IPS-20b (cell line): ENCODE results near the gene QTRT2.

Source experiments
- H3K27ac ChIP-seq: one replicate; pipeline ENCODE4 v1.5.1; 2013; ENCODE audit warnings: low read length
- H3K27me3 ChIP-seq: 2 replicates; pipeline ENCODE4 v1.6.1; 2013; ENCODE audit warnings: mild to moderate bottlenecking, low read length, inconsistent platforms; ENCODE audit not compliant: insufficient read depth
- H3K36me3 ChIP-seq: 2 replicates; pipeline ENCODE4 v1.6.1; 2013; ENCODE audit warnings: low read depth, mild to moderate bottlenecking, inconsistent platforms, low read length, moderate library complexity; ENCODE audit not compliant: insufficient read depth
- H3K4me1 ChIP-seq: 2 replicates; pipeline ENCODE4 v1.6.1; 2013; ENCODE audit warnings: mild to moderate bottlenecking, control low read depth, inconsistent platforms, low read length, moderate library complexity; ENCODE audit not compliant: insufficient read depth
- H3K4me3 ChIP-seq: 2 replicates; pipeline ENCODE4 v1.5.1; 2013; ENCODE audit warnings: mild to moderate bottlenecking, low read length, inconsistent platforms
- H3K9ac ChIP-seq: 2 replicates; pipeline ENCODE4 v1.6.1; 2013; ENCODE audit warnings: low read depth, mild to moderate bottlenecking, inconsistent platforms, low read length, moderate library complexity
- H3K9me3 ChIP-seq: 2 replicates; pipeline ENCODE4 v1.6.1; 2013; ENCODE audit warnings: mild to moderate bottlenecking, low read depth, low read length, inconsistent platforms; ENCODE audit not compliant: insufficient read depth

The QTRT2 gene

GRCh38 chr3:114104414-114104813 lies 47.9 kb downstream of the QTRT2 start:
- Histone ChIP-seq H3K4me3 (no peak overlapping the region), H3K27me3 (no peaks in the 10 kb centered on the region), H3K36me3 (no peaks in the 10 kb centered on the region), H3K27ac (no peak overlapping the region), H3K9ac (no peak overlapping the region), H3K4me1 (peaks cover 2% of the 10 kb centered on the region; the same call in 1 of the 2 replicates), H3K9me3 (no peaks in the 10 kb centered on the region)

GRCh38 chr3:114108137-114108536 lies 51.6 kb downstream of the QTRT2 start:
- peaks cover 13% of the 10 kb centered on the region; the same call in 1 of the 2 replicates for H3K4me1 ChIP-seq
- H3K4me3 ChIP-seq: no peak overlapping the region

GRCh38 chr3:114110439-114110838 lies 53.9 kb downstream of the QTRT2 start:
- no peak overlapping the region for H3K9ac ChIP-seq
- H3K9me3 ChIP-seq: no peaks in the 10 kb centered on the region
- no peak overlapping the region for H3K4me3 ChIP-seq
- H3K4me1 ChIP-seq: peaks cover 12% of the 10 kb centered on the region; the same call in 1 of the 2 replicates
- no peaks in the 10 kb centered on the region for H3K27me3 ChIP-seq
- no peak overlapping the region for H3K27ac ChIP-seq
- no peaks in the 10 kb centered on the region for H3K36me3 ChIP-seq

More at GRCh38 chr3:114108137-114108536, 51.6 kb downstream of the QTRT2 start:
- H3K36me3 ChIP-seq: no peaks in the 10 kb centered on the region
- H3K27ac ChIP-seq: no peak overlapping the region
- no peaks in the 10 kb centered on the region for H3K9me3 ChIP-seq
- H3K9ac ChIP-seq: no peak overlapping the region
- H3K27me3 ChIP-seq: no peaks in the 10 kb centered on the region

- no peak overlapping the region for H3K9ac ChIP-seq
- H3K9me3 ChIP-seq: no peaks in the 10 kb centered on the region
- H3K4me1 ChIP-seq: peaks cover 12% of the 10 kb centered on the region; the same call in 1 of the 2 replicates
- no peak overlapping the region for H3K4me3 ChIP-seq
- no peaks in the 10 kb centered on the region for H3K27me3 ChIP-seq
- H3K36me3 ChIP-seq: no peaks in the 10 kb centered on the region
- H3K27ac ChIP-seq: no peak overlapping the region
Observed at GRCh38 chr3:114111060-114111770, 54.7 kb downstream of the QTRT2 start.

GRCh38 chr3:114112696-114113095 lies 56.2 kb downstream of the QTRT2 start:
- Histone ChIP-seq H3K9me3 (no peaks in the 10 kb centered on the region), H3K4me3 (no peak overlapping the region), H3K4me1 (peaks cover 12% of the 10 kb centered on the region; the same call in 1 of the 2 replicates), H3K36me3 (no peaks in the 10 kb centered on the region), H3K9ac (no peak overlapping the region), H3K27ac (no peak overlapping the region), H3K27me3 (no peaks in the 10 kb centered on the region)

GRCh38 chr3:114114719-114115118 lies 58.2 kb downstream of the QTRT2 start:
- no peaks in the 10 kb centered on the region for H3K27me3 ChIP-seq
- H3K4me3 ChIP-seq: no peak overlapping the region
- no peaks in the 10 kb centered on the region for H3K36me3 ChIP-seq
- peaks cover 12% of the 10 kb centered on the region; the same call in 1 of the 2 replicates for H3K4me1 ChIP-seq
- H3K27ac ChIP-seq: no peak overlapping the region
- H3K9me3 ChIP-seq: no peaks in the 10 kb centered on the region
- H3K9ac ChIP-seq: no peak overlapping the region

GRCh38 chr3:114115143-114115542 lies 58.6 kb downstream of the QTRT2 start:
- Histone ChIP-seq H3K27ac (no peak overlapping the region), H3K9me3 (no peaks in the 10 kb centered on the region), H3K36me3 (no peaks in the 10 kb centered on the region), H3K4me3 (no peak overlapping the region), H3K9ac (no peak overlapping the region), H3K27me3 (no peaks in the 10 kb centered on the region), H3K4me1 (peaks cover 11% of the 10 kb centered on the region; the same call in 1 of the 2 replicates)

GRCh38 chr3:114119776-114120175 lies 63.2 kb downstream of the QTRT2 start:
- peaks cover 5% of the 10 kb centered on the region; the same call in 1 of the 2 replicates for H3K4me1 ChIP-seq
- no peak overlapping the region for H3K4me3 ChIP-seq
- no peaks in the 10 kb centered on the region for H3K36me3 ChIP-seq
- H3K27me3 ChIP-seq: no peaks in the 10 kb centered on the region
- H3K9ac ChIP-seq: no peak overlapping the region
- H3K9me3 ChIP-seq: no peaks in the 10 kb centered on the region
- H3K27ac ChIP-seq: no peak overlapping the region

- peaks cover 5% of the 10 kb centered on the region; the same call in 1 of the 2 replicates for H3K4me1 ChIP-seq
- no peak overlapping the region for H3K9ac ChIP-seq
- H3K27ac ChIP-seq: no peak overlapping the region
- H3K4me3 ChIP-seq: no peak overlapping the region
- H3K9me3 ChIP-seq: no peaks in the 10 kb centered on the region
- no peaks in the 10 kb centered on the region for H3K36me3 ChIP-seq
- no peaks in the 10 kb centered on the region for H3K27me3 ChIP-seq
Observed at GRCh38 chr3:114120211-114120610, 63.7 kb downstream of the QTRT2 start.

GRCh38 chr3:114122027-114122709 lies 65.6 kb downstream of the QTRT2 start:
- Histone ChIP-seq H3K27me3 (no peaks in the 10 kb centered on the region), H3K9ac (no peak overlapping the region), H3K4me3 (no peak overlapping the region), H3K9me3 (no peaks in the 10 kb centered on the region), H3K27ac (no peak overlapping the region), H3K4me1 (peaks cover 5% of the 10 kb centered on the region; the same call in 1 of the 2 replicates), H3K36me3 (no peaks in the 10 kb centered on the region)

- no peak overlapping the region for H3K27ac ChIP-seq
- peaks cover 5% of the 10 kb centered on the region; the same call in 1 of the 2 replicates for H3K4me1 ChIP-seq
- H3K9ac ChIP-seq: no peak overlapping the region
- no peaks in the 10 kb centered on the region for H3K9me3 ChIP-seq
- H3K36me3 ChIP-seq: no peaks in the 10 kb centered on the region
- no peak overlapping the region for H3K4me3 ChIP-seq
- no peaks in the 10 kb centered on the region for H3K27me3 ChIP-seq
Observed at GRCh38 chr3:114126461-114126860, 69.9 kb downstream of the QTRT2 start.

GRCh38 chr3:114127517-114127916 lies 71.0 kb downstream of the QTRT2 start:
- Histone ChIP-seq H3K27ac (no peak overlapping the region), H3K4me1 (no peaks in the 10 kb centered on the region; the same call in 1 of the 2 replicates), H3K4me3 (no peak overlapping the region), H3K9ac (no peak overlapping the region), H3K36me3 (no peaks in the 10 kb centered on the region), H3K9me3 (no peaks in the 10 kb centered on the region), H3K27me3 (no peaks in the 10 kb centered on the region)
